Osteocyte (in vitro differentiated cells): ENCODE data around the gene PTP4A1. TPM values are rescaled to one million over a fixed set of nuclear protein-coding genes. Genes with fewer than 3 reads are reported as not detected.
"Not testable (repeated sequence)": the region's sequence is repeated elsewhere in the genome, so short reads cannot be mapped to it uniquely, and the experiment has no call there.

Experiments used
- DNase-seq: peaks from one replicate; pipeline ENCODE4 v3.0.0; 2021; ENCODE audit warnings: mixed read lengths; ENCODE audit not compliant: unreplicated experiment; ENCODE audit errors: extremely low spot score
- H3K27ac Mint-ChIP-seq: one replicate; pipeline ENCODE4 v1.8.0; 2021; ENCODE audit warnings: mild to moderate bottlenecking, mixed read lengths; ENCODE audit not compliant: unreplicated experiment
- H3K27me3 Mint-ChIP-seq: one replicate; pipeline ENCODE4 v1.8.0; 2021; ENCODE audit warnings: mixed read lengths; ENCODE audit not compliant: unreplicated experiment
- H3K36me3 Mint-ChIP-seq: one replicate; pipeline ENCODE4 v1.8.0; 2021; ENCODE audit warnings: mixed read lengths; ENCODE audit not compliant: unreplicated experiment
- H3K4me1 Mint-ChIP-seq: one replicate; pipeline ENCODE4 v1.8.0; 2021; ENCODE audit warnings: mixed read lengths; ENCODE audit not compliant: unreplicated experiment
- H3K4me3 Mint-ChIP-seq: one replicate; pipeline ENCODE4 v1.8.0; 2021; ENCODE audit warnings: mild to moderate bottlenecking, moderate library complexity, mixed read lengths; ENCODE audit not compliant: unreplicated experiment
- H3K9me3 Mint-ChIP-seq: one replicate; pipeline ENCODE4 v1.8.0; 2021; ENCODE audit warnings: mixed read lengths; ENCODE audit not compliant: unreplicated experiment
- total RNA-seq: library from RNA; stranded (reverse); gene quantifications from 2 replicates; pipeline ENCODE4 v1.2.1, GENCODE V29; 2021
- TF ChIP-seq, protein P1 (sequence below): fragments of 200-600 bp; sonication (generic); IDR thresholded peaks from 2 replicates; pipeline ENCODE4 v1.5.0; 2021; ENCODE audit warnings: antibody characterized with exemption, mild to moderate bottlenecking, moderate library complexity

Gene PTP4A1
- total RNA-seq, 1 donor from 2014 or later = 62.4 TPM

DNA sequence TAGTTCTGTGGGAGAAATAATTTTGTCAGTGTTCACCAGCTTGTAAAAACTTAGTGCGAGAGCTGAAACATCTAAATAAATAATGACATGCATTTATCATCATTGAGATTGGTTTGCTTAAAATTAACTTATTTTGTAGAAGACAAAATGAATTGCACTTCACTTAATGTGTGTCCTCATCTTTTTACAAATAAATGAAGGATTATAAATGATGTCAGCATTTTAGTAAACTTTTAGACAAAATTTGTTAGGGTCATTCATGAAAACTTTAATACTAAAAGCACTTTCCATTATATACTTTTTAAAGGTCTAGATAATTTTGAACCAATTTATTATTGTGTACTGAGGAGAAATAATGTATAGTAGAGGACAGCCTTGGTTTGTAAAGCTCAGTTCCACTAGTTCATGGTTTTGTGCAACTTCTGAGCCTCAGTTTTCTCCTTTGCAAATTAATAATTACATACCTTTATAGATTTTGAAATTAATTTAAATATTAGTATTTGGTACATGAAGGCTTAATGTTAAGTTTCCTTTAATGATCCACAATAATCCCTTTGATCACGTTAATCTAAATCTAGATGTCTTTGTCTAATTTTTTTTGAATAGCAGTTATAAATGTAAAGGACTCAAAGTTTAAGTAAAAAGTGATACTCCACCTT lies 9.2 kb downstream of the PTP4A1 start:
- TF ChIP-seq, protein P1, sequence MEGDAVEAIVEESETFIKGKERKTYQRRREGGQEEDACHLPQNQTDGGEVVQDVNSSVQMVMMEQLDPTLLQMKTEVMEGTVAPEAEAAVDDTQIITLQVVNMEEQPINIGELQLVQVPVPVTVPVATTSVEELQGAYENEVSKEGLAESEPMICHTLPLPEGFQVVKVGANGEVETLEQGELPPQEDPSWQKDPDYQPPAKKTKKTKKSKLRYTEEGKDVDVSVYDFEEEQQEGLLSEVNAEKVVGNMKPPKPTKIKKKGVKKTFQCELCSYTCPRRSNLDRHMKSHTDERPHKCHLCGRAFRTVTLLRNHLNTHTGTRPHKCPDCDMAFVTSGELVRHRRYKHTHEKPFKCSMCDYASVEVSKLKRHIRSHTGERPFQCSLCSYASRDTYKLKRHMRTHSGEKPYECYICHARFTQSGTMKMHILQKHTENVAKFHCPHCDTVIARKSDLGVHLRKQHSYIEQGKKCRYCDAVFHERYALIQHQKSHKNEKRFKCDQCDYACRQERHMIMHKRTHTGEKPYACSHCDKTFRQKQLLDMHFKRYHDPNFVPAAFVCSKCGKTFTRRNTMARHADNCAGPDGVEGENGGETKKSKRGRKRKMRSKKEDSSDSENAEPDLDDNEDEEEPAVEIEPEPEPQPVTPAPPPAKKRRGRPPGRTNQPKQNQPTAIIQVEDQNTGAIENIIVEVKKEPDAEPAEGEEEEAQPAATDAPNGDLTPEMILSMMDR = no peak
- no peak for DNase-seq
- Mint-ChIP-seq H3K4me1 (peaks cover 4% of the 10 kb centered on the region), H3K9me3 (no peaks in the 10 kb centered on the region), H3K27ac (no peak overlapping the region), H3K36me3 (peaks cover 45% of the 10 kb centered on the region), H3K4me3 (no peak overlapping the region), H3K27me3 (no peaks in the 10 kb centered on the region)

DNA sequence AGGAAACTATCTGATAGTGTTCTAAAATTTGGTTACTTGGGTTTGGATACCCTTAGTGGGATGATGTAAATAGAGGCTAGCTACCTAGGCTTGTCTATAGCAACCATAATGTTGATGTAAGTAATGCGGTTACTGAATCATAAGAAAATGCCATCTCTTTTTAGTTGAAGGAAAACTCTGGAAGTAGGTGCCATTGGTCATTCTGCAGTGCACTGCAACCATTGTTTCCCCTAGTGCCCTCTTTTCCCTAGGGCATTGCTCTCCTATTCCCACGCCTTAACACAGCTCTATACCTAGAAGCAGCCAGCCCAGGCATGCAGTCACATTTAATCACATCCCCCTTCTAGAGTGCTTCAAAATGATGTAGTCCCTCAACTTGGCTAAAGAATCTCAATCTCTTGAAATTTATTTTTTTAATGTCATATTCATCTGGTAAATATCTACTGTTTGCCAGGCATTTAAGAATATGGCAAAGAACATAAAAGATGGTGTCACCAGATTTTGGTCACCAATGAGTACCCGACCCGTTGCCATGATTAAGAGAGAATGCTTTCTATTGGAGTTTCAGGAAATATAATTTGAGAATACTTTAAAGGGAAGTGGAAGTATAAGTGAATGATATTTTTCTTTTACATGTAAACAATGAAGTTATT lies 10.4 kb downstream of the PTP4A1 start:
- no peak overlapping the region for H3K27ac Mint-ChIP-seq
- peaks cover 39% of the 10 kb centered on the region for H3K36me3 Mint-ChIP-seq
- no peak for DNase-seq
- no peaks in the 10 kb centered on the region for H3K9me3 Mint-ChIP-seq
- H3K27me3 Mint-ChIP-seq = no peaks in the 10 kb centered on the region
- no peak overlapping the region for H3K4me3 Mint-ChIP-seq
- no peaks in the 10 kb centered on the region for H3K4me1 Mint-ChIP-seq
- TF ChIP-seq, protein P1 = no peak

DNA sequence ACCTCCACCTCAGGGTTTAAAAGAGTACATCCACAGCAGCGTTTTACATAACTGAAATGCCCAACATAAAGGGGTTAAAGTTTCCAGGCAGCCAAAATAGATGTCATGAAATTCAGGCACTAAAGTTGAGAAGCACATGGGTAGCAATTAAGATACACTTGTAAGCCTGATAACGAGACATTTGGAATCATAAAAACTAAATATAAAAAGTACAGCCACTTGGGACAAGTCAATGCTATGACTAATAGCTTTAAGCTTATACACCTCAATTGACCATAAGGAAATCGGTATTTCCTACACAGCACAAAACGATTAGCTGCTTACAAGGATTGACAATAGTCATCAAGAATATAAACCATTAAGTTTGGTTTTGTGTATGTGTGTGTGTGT lies 11.8 kb downstream of the PTP4A1 start:
- TF ChIP-seq, protein P1 = no peak
- H3K36me3 Mint-ChIP-seq = peaks cover 37% of the 10 kb centered on the region
- H3K27me3 Mint-ChIP-seq = peaks cover 3% of the 10 kb centered on the region
- no peaks in the 10 kb centered on the region for H3K9me3 Mint-ChIP-seq
- H3K27ac Mint-ChIP-seq = no peak overlapping the region
- DNase-seq = no peak
- H3K4me3 Mint-ChIP-seq = no peak overlapping the region
- no peaks in the 10 kb centered on the region for H3K4me1 Mint-ChIP-seq

DNA sequence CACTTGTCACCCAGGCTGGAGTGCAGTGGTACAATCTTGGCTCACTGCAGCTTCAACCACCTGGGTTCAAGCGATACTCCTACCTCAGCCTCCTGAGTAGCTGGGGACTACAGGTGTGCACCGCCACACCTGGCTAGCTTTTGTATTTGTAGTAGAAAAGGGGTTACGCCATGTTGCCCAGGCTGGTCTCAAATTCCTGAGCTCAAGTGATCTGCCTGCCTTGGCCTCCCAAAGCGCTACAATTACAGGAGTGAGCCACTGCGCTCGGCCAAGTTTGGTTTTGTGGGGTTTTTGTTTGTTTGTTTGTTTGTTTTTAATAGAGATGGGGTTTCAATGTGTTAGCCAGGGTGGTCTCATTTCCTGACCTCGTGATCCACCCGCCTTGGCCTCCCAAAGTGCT lies 12.3 kb downstream of the PTP4A1 start:
- no peak overlapping the region for H3K4me3 Mint-ChIP-seq
- no peak for DNase-seq
- H3K9me3 Mint-ChIP-seq = no peaks in the 10 kb centered on the region
- peaks cover 3% of the 10 kb centered on the region for H3K27me3 Mint-ChIP-seq
- TF ChIP-seq, protein P1 = no peak
- no peaks in the 10 kb centered on the region for H3K4me1 Mint-ChIP-seq
- H3K27ac Mint-ChIP-seq = no peak overlapping the region
- peaks cover 33% of the 10 kb centered on the region for H3K36me3 Mint-ChIP-seq

DNA sequence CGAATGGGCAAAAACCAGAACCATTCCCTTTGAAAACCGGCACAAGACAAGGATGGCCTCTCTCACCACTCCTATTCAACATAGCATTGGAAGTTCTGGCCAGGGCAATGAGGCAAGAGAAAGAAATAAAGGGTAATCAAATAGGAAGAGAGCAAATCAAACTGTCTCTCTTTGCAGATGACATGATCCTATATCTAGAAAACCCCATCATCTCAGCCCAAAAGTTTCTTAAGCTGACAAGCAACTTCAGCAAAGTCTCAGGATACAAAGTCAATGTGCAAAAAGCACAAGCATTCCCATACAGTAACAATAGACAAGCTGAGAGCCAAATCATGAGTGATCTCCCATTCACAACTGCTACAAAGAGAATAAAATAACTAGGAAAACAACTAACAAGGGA lies 13.4 kb downstream of the PTP4A1 start:
- not testable (repeated sequence) for DNase-seq, H3K27ac Mint-ChIP-seq, H3K4me1 Mint-ChIP-seq, H3K27me3 Mint-ChIP-seq, H3K9me3 Mint-ChIP-seq, H3K4me3 Mint-ChIP-seq
- H3K36me3 Mint-ChIP-seq = peaks cover 22% of the 10 kb centered on the region
